ENCODE data around the gene COBL. TPM values are rescaled to one million over a fixed set of nuclear protein-coding genes. Genes with fewer than 3 reads are reported as not detected.

Gene COBL
- total and polyA plus RNA-seq, 2 of the 4 experiments (the other 2 are of a cell fraction) = under 0.01 TPM; not detected in 1

- H3K4me2 ChIP-seq (ENCODE audit: low read depth, low read length) = no peak overlapping the region
- H3K9ac ChIP-seq (ENCODE audit: low read depth, low read length) = no peak overlapping the region
- DNase-seq (no peak), ATAC-seq (ENCODE audit: low read depth) (no peak)
- H3K27me3 ChIP-seq (ENCODE audit: control insufficient read depth, insufficient read depth, low read length) = no peaks in the 10 kb centered on the region
- dilution Hi-C loops (cut with HindIII; ENCODE audit: low sequenced_read_pairs, unreplicated experiment) = no loop called here
- no peak overlapping the region for H3K18ac ChIP-seq (ENCODE audit: low read depth, low read length)
- no TSS peak for BruUV-seq (replicated peaks)
- H2BK15ac ChIP-seq (ENCODE audit: low read depth, low read length) = no peak overlapping the region
- no peak overlapping the region for H3K4me3 ChIP-seq (ENCODE audit: insufficient read depth, low read depth, low read length)
- H3K27ac ChIP-seq (ENCODE audit: insufficient read depth, low read length) = no peak overlapping the region
- H2AK9ac ChIP-seq (replicated peaks; ENCODE audit: low read depth, low read length, poor library complexity) = no peak overlapping the region
- H3K79me1 ChIP-seq (ENCODE audit: low read depth in 1 of 2, low read length in 2 of 2) = no peaks in the 10 kb centered on the region
- H2BK20ac ChIP-seq (ENCODE audit: low read depth, low read length) = no peak overlapping the region
- no peak overlapping the region for H3K56ac ChIP-seq (ENCODE audit: extremely low read depth, insufficient read depth, low read length)
- no peak for TF ChIP-seq RFX5 (IDR thresholded peaks at IDR 0.05; ENCODE audit: low read depth, low read length)
- no peak overlapping the region for H3K23ac ChIP-seq (ENCODE audit: low read depth, low read length)
- intact Hi-C loops (cut with micrococcal nuclease) = no loop called here
- CTCF ChIA-PET = no interaction called here
- H3K9me3 ChIP-seq (ENCODE audit: control insufficient read depth, insufficient read depth, low read length) = no peaks in the 10 kb centered on the region
- no peak overlapping the region for H2BK120ac ChIP-seq (ENCODE audit: low read depth, low read length)
- no peak overlapping the region for H4K8ac ChIP-seq (ENCODE audit: low read depth in 2 of 2, low read length in 2 of 2)
- no peak overlapping the region for H2AK5ac ChIP-seq (ENCODE audit: low read depth, low read length)
- in situ Hi-C loops (cut with MboI; ENCODE audit: low sequenced_read_pairs) = no loop called here
- H3K4ac ChIP-seq (ENCODE audit: low read depth, low read length) = no peak overlapping the region
- WGBS, 2 experiments (ENCODE audit: extremely low coverage in 2 of 2, insufficient read length in 1 of 2) = no CpG with 5 or more reads among the region's 3 CpGs
- H3K9me1 ChIP-seq (ENCODE audit: insufficient read depth, low read length) = no peaks in the 10 kb centered on the region
- H3K36me3 ChIP-seq (ENCODE audit: control insufficient read depth, insufficient read depth, low read length) = no peaks in the 10 kb centered on the region
- no peak overlapping the region for H2BK5ac ChIP-seq (ENCODE audit: low read depth, low read length, poor library complexity, severe bottlenecking)
- no peaks in the 10 kb centered on the region for H4K20me1 ChIP-seq (ENCODE audit: insufficient read depth, low read length)
- no peak overlapping the region for H3K14ac ChIP-seq (replicated peaks; ENCODE audit: low read depth, low read length)
- no peak overlapping the region for H4K91ac ChIP-seq (ENCODE audit: insufficient read depth, low read depth, low read length)
- POLR2A ChIA-PET (ENCODE audit: unreplicated experiment) = no interaction called here
- H4K5ac ChIP-seq (ENCODE audit: low read depth, low read length) = no peak overlapping the region
- no peaks in the 10 kb centered on the region for H3K4me1 ChIP-seq (ENCODE audit: control insufficient read depth, insufficient read depth, low read length)
- H2AFZ ChIP-seq (replicated peaks; ENCODE audit: low read length, poor library complexity) = no peak overlapping the region
These were observed 66.6 kb downstream of the COBL start for GRCh38 chr7:51249991-51250390.

Measured in IMR-90 (cell line).